Esophagus muscularis mucosa (tissue), 4 donors: ENCODE measurements around the gene RAB11FIP4.

Source experiments
- CTCF ChIP-seq, 3 experiments: fragments of 200-600 bp in 2 of 3; fragments of 450-650 bp in 1 of 3; sonication (generic) in 2 of 3; IDR thresholded peaks; one replicate each; pipeline ENCODE4 v1.5.1; 2017 to 2019; ENCODE audit warnings: antibody characterized with exemption in 3 of 3, mild to moderate bottlenecking in 2 of 3, moderate library complexity in 1 of 3
- EP300 ChIP-seq: sonication (generic); formaldehyde crosslinking; IDR thresholded peaks from one replicate; pipeline ENCODE4 v1.6.1; 2017; ENCODE audit warnings: antibody characterized with exemption
- POLR2AphosphoS5 ChIP-seq, 2 donors: sonication (generic); formaldehyde crosslinking; IDR thresholded peaks; one replicate each; pipeline ENCODE4 v1.6.1; 2017; ENCODE audit warnings: antibody characterized with exemption in 2 of 2

GRCh38 chr17:31512796-31513195 is 121.3 kb downstream of the RAB11FIP4 start:
- TF ChIP-seq CTCF (IDR thresholded peaks at IDR 0.05) (no peak), POLR2AphosphoS5 (IDR thresholded peaks at IDR 0.05) (no peak), EP300 (no peak)
